ENCODE data around the gene MYH9. TPM values are rescaled to one million over a fixed set of nuclear protein-coding genes. Genes with fewer than 3 reads are reported as not detected.

MYH9 gene
- total RNA-seq, 4 donors from 2014 or later: 216 to 339 (median 246) TPM

GRCh38 chr22:36384766-36385481 lies 2.8 kb downstream of the MYH9 start:
- Histone ChIP-seq H3K27ac (peak overlapping the region; percentile 98 to 100 (median 100)), H3K4me3 (peak overlapping the region; percentile 68 to 100 (median 98)), H3K9me3 (no peaks in the 10 kb centered on the region), H3K4me1 (peaks cover 54 to 76% (median 56%) of the 10 kb centered on the region in 3 donors), H3K36me3 (peaks cover 0 to 41% (median 0%) of the 10 kb centered on the region in 3 donors), H3K27me3 (no peaks in the 10 kb centered on the region)
- intact Hi-C loops (cut with DNase I): loop anchor here (5.0 kb wide), 2 partner anchors 53 to 67 kb away; no protein-coding TSS in a partner anchor
- TF ChIP-seq CTCF (IDR thresholded peaks at IDR 0.05): peak in 2 of 6 experiments; percentile 20 to 23
- peak in 2 of 4 donors; percentile 34 to 42 for TF ChIP-seq POLR2A (IDR thresholded peaks at IDR 0.05)
- no peak for DNase-seq
- 2 to 7% methylated on average over 7 of the region's 7 CpGs for WGBS, 2 donors

- no peaks in the 10 kb centered on the region for H3K27me3 ChIP-seq
- intact Hi-C loops (cut with DNase I): no loop called here
- H3K4me3 ChIP-seq: peak overlapping the region in 3 of 4 donors; percentile 9 to 36 (median 13)
- no peak for DNase-seq
- no peaks in the 10 kb centered on the region for H3K9me3 ChIP-seq
- H3K4me1 ChIP-seq: peaks cover 62 to 83% (median 72%) of the 10 kb centered on the region in 3 donors
- peak overlapping the region; percentile 40 to 100 (median 90) for H3K27ac ChIP-seq
- TF ChIP-seq CTCF (IDR thresholded peaks at IDR 0.05) (no peak), POLR2A (IDR thresholded peaks at IDR 0.05) (peak in 1 of 4 donors; percentile 48)
- 0 to 23% methylated on average over 2 to 4 of the region's 4 CpGs for WGBS, 2 donors
- H3K36me3 ChIP-seq: peaks cover 0 to 53% (median 0%) of the 10 kb centered on the region in 3 donors
Observed at GRCh38 chr22:36383110-36383581, 4.6 kb downstream of the MYH9 start.

- intact Hi-C loops (cut with DNase I): no loop called here
- H3K4me1 ChIP-seq: peaks cover 72 to 98% (median 87%) of the 10 kb centered on the region in 3 donors
- no peaks in the 10 kb centered on the region for H3K27me3 ChIP-seq
- peak overlapping the region; percentile 40 to 100 (median 76) for H3K27ac ChIP-seq
- H3K9me3 ChIP-seq: no peaks in the 10 kb centered on the region
- no peak for TF ChIP-seq CTCF (IDR thresholded peaks at IDR 0.05)
- no peak for TF ChIP-seq POLR2A (IDR thresholded peaks at IDR 0.05)
- H3K4me3 ChIP-seq: peak overlapping the region in 1 of 4 donors; percentile 21
- 47 to 56% methylated on average over 4 to 5 of the region's 5 CpGs for WGBS, 2 donors
- peaks cover 0 to 53% (median 0%) of the 10 kb centered on the region in 3 donors for H3K36me3 ChIP-seq
- no peak for DNase-seq
Observed at GRCh38 chr22:36381513-36382128, 6.1 kb downstream of the MYH9 start.

- TF ChIP-seq POLR2A (IDR thresholded peaks at IDR 0.05): peak in 1 of 4 donors; percentile 42
- TF ChIP-seq CTCF (IDR thresholded peaks at IDR 0.05): no peak
- peaks cover 0 to 53% (median 0%) of the 10 kb centered on the region in 3 donors for H3K36me3 ChIP-seq
- H3K4me3 ChIP-seq: peak overlapping the region in 3 of 4 donors; percentile 0 to 38 (median 11)
- intact Hi-C loops (cut with DNase I): no loop called here
- WGBS, 2 donors: 3 to 19% methylated on average over 5 to 8 of the region's 16 CpGs
- no peaks in the 10 kb centered on the region for H3K9me3 ChIP-seq
- H3K27me3 ChIP-seq: no peaks in the 10 kb centered on the region
- peaks cover 70 to 100% (median 97%) of the 10 kb centered on the region in 3 donors for H3K4me1 ChIP-seq
- H3K27ac ChIP-seq: peak overlapping the region; percentile 63 to 100 (median 89)
- DNase-seq: no peak
Observed at GRCh38 chr22:36379593-36380361, 8.0 kb downstream of the MYH9 start.

Data from esophagus squamous epithelium (tissue), 5 donors.